Hematopoietic multipotent progenitor cell treated with erythropoietin and hydrocortisone succinate and interleukin-3 and kit ligand, for 4 days (in vitro differentiated cells): ENCODE data around the gene GABBR1.
A peak's percentile ranks its signal among the peaks of the same experiment; 100 is the strongest.

ENCODE experiments used
- DNase-seq: peaks from one replicate; pipeline ENCODE4 v3.0.0-alpha.2; 2015

The GABBR1 gene

DNA sequence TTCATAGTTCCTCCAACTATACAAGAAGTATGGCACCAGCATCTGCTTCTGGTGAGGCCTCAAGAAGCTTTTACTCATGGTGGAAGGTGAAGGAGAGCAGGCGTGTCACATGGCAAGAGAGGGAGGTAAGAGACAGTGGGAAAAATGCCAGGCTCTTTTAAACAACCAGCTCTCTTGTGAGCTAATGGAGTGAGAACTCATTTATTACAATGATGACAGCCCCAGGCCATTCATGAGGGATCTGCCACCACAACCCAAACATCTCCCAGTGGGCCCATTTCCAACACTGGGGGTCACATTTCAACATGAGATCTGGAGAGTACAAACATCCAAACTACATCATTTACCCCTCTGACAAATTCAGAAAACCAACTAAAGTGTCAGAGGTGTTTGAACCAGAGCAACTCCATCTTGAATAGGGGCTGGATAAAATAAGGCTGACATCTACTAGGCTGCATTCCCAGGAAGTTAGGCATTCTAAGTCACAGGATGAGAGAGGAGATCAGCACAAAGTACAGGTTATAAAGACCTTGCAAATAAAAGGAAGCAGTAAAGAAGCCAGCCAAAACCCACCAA, 71.3 kb downstream of the GABBR1 start:
- no peak for DNase-seq

GRCh38 chr6:29561091-29561490, 71.9 kb downstream of the GABBR1 start:
- no peak for DNase-seq

GRCh38 chr6:29559524-29560287, 73.3 kb downstream of the GABBR1 start, which contains the start of gene UBD:
Gene UBD, minus strand, starts transcription at chr6:29559732. Its CDS starts 31 bp downstream, at chr6:29559701.
- no peak for DNase-seq

- no peak for DNase-seq
These were observed 74.4 kb downstream of the GABBR1 start for GRCh38 chr6:29558439-29559079.

GRCh38 chr6:29557320-29557719, 75.7 kb downstream of the GABBR1 start:
- no peak for DNase-seq

- DNase-seq, result no peak
These were observed 78.2 kb downstream of the GABBR1 start for GRCh38 chr6:29554764-29555163.

DNA sequence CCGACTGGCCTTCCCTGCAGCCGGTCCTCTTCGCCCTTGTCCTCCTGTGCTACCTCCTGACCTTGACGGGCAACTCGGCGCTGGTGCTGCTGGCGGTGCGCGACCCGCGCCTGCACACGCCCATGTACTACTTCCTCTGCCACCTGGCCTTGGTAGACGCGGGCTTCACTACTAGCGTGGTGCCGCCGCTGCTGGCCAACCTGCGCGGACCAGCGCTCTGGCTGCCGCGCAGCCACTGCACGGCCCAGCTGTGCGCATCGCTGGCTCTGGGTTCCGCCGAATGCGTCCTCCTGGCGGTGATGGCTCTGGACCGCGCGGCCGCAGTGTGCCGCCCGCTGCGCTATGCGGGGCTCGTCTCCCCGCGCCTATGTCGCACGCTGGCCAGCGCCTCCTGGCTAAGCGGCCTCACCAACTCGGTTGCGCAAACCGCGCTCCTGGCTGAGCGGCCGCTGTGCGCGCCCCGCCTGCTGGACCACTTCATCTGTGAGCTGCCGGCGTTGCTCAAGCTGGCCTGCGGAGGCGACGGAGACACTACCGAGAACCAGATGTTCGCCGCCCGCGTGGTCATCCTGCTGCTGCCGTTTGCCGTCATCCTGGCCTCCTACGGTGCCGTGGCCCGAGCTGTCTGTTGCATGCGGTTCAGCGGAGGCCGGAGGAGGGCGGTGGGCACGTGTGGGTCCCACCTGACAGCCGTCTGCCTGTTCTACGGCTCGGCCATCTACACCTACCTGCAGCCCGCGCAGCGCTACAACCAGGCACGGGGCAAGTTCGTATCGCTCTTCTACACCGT, 79.5 kb downstream of the GABBR1 start:
- peak; percentile 86 for DNase-seq

DNA sequence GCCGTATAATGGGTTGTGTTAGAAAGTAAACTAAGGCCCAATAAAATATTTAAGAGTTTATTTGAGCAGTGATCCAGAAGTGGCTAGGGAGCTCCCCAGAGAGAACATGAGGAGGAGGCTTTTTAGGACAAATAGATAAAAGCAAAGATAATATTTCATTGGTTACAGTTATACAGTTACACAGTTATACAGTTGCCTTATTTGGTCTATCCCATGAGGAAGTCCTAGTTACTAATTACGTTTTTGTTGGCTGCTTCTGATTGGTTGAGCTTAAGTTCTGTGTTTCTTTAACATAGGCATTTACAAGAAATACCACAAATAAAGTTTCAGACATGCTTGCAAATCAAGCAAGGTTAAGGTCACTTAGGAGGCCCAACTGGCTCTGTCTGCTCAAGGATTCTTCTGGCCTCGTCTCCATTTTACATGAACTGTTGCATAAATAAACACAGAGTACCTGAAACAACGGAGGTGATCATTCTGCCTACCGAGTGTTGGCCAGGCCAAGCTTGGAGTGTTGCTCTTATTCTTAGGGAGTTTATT, 80.4 kb downstream of the GABBR1 start:
- DNase-seq, result peak; percentile 92

DNA sequence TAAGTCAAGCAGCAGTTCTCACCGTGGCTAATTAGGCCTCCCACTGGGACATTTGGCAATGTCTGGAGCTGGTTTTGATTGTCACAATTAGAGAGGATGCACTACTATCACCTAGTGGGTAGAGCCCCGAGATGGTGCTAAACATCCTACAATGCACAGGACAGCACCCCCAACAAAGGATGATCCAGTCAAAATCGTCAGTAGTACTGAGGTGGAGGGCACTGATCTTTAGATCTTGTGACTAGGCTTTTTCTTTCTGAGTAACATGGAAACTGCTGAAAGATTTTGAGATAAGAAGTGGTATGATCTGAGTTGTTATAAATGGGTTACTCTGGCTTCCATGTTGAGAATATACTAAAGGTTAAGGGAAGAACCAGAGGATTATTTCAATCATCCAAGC, 85.4 kb downstream of the GABBR1 start:
- peak; percentile 15 for DNase-seq

DNA sequence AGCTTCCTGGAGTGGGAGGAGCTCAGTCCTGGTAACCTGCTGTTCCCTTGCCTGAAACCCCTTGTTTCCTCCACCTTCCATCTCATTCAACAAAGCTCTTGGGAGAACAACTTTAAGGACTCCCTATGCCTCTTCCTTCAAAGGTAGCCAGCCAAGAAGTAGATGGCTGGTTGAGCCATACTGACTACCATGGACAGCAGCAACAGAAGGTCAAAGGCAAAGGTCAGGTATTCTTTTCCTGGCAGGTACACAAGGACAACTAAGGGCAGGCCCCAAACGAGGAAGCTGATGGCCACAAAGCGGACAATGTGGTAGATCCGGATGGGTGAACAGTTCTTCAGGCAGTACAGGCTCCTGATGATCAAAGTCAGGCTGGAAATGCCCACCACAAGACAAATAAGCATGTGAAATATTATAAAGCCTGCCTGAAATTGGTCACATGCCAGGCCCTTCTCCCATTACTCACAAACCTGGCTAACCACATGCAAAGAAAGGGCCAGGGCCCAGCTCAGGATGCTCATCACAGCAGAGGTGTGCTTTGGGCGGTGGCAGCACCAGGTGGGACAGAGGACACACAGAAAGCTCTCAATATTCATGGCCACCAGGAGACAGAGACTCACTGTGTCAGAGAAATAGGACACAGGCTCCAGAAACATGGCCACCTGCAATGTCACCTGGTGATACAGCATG, 95.1 kb downstream of the GABBR1 start:
- DNase-seq, result no peak

DNA sequence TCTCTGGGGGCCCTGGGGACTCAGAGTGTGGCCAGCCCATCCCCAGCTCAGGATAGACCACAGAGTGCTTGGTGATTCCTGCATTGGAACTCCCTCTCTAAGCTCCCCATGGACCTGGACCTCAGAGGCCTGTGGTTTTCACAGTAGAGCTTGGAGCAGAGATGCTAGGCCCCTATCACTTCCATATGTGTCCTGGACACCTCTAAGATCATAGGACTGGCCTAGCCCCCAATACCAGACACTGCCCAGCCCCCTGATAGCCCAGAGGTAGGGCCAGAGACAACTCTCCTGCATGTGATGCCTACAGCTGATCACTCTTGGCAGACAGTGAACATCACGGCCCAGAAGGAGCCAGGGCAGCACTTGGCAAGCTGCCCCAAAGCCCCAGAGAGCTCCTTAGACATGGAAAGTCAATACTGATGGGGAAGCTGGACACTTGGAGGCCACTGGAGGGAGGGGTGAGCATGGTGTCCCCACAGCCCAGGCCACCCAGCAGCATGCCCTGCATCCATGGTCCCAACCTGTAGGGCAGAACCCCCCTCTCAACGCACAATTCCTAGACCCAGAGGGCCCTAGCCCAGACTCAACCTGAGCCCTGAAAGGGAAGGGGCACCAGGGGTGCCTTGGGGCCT, 100.5 kb downstream of the GABBR1 start:
- no peak for DNase-seq

GRCh38 chr6:29531668-29532067, 101.3 kb downstream of the GABBR1 start:
- DNase-seq, result no peak

GRCh38 chr6:29530671-29531310, 102.2 kb downstream of the GABBR1 start:
- no peak for DNase-seq

DNA sequence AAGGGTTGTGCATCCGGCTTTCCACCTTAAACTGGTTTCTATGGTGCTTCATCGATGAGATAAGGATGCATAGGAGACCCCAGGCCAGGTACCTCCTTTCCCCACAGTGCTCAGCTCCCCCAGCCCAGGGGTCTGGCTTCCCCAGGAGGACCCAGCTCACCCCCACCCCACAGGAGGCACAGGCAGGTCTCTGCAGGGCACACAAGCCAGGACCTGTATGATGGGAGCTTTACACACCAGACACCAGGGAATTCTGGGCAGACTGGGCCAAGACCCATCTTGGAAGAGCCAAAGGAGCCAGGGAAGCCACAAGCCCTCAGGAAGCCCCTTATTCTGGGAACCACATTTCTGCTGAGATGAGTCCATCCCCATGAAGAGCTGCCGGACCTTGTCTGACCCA, 103.0 kb downstream of the GABBR1 start:
- DNase-seq, result no peak

DNA sequence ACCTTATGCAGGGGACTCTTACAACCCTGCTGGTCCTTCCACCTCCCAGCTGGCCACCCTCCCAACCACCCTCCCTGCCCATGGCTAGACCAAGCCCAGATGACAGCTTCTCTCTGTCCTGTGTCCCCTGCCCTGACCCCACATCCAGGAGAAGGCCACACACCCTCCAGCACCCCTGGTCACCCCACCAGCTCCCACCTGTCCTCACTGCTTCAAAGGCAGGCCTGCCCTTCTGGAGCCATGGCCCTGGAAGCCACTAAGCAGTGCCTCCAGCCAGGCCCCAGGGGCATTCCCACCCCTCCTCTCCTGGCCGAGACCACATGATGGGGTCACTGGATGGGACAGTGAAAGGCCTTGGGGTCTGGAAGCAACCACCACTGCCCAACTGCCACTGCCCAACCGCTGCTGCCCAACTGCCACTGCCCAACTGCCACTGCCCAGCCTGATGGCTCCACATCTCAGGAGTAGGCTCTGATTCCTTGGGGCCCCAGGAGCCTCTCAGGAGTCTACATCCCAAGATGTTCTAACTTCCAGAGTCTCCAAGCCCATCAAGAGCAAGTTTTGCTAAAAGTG, 103.9 kb downstream of the GABBR1 start:
- DNase-seq, result no peak

DNA sequence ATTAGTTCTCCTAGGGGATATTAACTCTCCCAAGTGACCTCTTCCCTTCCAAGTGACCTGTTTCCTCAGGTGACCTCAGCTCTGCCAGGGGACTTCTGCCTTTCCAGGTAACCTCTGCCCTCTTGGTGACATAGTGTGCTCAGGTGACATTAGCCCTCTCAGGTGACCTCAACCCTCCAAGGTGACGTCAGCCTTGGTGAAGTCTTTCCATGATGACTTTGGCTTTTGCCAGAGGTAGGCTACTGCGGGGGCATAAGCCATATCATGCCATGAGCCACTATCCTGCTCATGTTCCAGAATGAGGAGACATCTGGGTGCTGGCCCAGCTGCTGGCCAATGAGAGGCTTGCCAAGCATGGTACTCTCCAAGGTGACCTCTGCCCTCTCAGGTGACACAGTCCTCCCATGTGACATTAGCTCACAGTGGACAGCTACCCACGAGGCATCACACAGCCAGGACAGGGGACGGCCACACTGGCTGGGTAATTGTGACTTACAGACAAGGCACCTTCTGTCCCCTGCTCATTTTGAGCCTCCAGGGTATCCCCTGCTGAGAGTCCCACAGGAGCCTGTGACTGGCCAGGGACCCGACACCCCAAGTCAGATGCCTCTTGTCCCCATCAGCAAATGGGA, 104.6 kb downstream of the GABBR1 start:
- DNase-seq, result no peak

GRCh38 chr6:29527564-29527963, 105.4 kb downstream of the GABBR1 start:
- no peak for DNase-seq

DNA sequence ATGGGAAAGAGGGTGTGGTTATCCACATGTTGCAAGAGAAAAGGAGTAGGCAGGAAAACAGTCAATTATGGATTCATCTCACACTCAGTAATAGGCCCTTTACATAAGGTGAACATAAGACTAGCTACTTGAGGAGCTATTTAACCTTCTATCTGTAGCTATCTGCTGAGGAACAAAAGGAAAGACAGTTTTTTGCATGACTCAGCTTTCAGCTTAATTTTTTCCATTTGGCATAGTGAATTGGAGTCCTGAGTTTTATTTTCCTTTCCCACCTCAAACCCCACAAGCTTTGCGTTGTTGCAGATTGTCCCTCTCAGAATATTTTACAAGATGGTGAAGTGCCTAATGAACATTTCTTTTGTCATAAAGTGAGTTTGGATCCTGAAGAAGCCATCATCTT, 105.9 kb downstream of the GABBR1 start:
- no peak for DNase-seq

GRCh38 chr6:29525311-29525639, 107.7 kb downstream of the GABBR1 start:
- DNase-seq, result no peak

DNA sequence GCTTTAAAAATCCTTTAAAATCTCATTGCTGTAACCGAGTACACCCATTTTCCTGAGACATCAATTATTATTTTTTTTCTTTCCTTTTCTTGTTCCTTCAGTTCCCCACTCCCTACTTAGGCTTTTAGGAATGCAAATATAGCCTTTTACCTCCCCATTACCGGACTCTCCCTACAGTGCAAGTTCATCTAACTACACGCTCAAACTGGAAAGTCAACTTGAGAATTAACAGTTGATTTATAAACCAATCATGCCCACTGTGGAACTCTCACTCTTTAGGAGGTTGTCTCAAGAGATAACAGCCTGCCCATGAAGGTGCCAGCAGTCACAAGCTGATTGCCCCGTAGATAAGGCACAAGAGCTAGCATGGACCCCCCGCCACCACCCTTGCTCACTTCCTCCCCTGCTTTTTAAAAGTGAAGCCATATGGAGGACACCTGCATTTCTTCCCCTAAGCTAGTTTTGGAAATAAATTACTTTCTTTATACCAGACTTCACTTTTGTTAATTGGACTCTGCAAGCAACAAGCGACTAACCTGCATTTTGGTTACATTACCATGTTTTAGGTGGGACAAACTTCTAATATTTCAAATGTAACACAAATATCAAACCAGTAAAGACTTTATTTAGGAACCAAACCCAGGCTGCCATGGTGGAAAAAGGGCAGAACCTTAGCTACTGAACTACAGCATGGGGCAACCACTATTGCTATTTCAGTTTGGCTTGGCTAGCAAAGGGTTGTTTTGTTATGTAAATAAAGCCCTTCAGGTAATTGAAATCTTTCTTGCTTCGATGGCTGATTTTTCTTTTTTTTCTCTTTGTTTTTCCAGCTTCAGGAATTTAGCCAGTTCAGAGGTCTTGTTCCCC, 108.3 kb downstream of the GABBR1 start:
- peak; percentile 46 for DNase-seq
